Measurements from ENCODE around the gene PGD. TPM values are rescaled to one million over a fixed set of nuclear protein-coding genes. Genes with fewer than 3 reads are reported as not detected.

PGD gene
- total and polyA plus RNA-seq, 2 experiments from 2014 or later, result 174 to 305 TPM

- TF ChIP-seq EZH2phosphoT487 (IDR thresholded peaks at IDR 0.05; ENCODE audit: unreplicated experiment) (no peak), CTCF (conservative IDR thresholded peaks at IDR 0.05; ENCODE audit: low read depth in 2 of 2) (no peak), ZNF331 (CRISPR knock-in tag; IDR thresholded peaks at IDR 0.05; ENCODE audit: low read depth) (no peak), CREB1 (CRISPR knock-in tag; IDR thresholded peaks at IDR 0.05; ENCODE audit: low read depth) (no peak), EZH2 (IDR thresholded peaks at IDR 0.05; ENCODE audit: low read depth, unreplicated experiment) (no peak), ZNF462 (CRISPR knock-in tag; IDR thresholded peaks at IDR 0.05) (no peak), REST (IDR thresholded peaks at IDR 0.05; ENCODE audit: unreplicated experiment) (no peak), JUNB (IDR thresholded peaks at IDR 0.05; ENCODE audit: unreplicated experiment) (no peak), ZNF114 (CRISPR knock-in tag; IDR thresholded peaks at IDR 0.05) (no peak), NANOG (IDR thresholded peaks at IDR 0.05; ENCODE audit: borderline replicate concordance) (no peak), ETS1 (IDR thresholded peaks at IDR 0.05) (no peak), POLR2AphosphoS5 (IDR thresholded peaks at IDR 0.05; ENCODE audit: low read depth) (no peak), STAT1 (IDR thresholded peaks at IDR 0.05; ENCODE audit: unreplicated experiment) (no peak)
- Histone ChIP-seq H3F3A (replicated peaks; ENCODE audit: low read depth) (no peaks in the 10 kb centered on the region), H3K4me1 (ENCODE audit: insufficient read depth) (no peaks in the 10 kb centered on the region), H3K79me2 (replicated peaks; ENCODE audit: insufficient read depth) (no peaks in the 10 kb centered on the region), H3K4me2 (no peak overlapping the region), H3K9me2 (ENCODE audit: insufficient read depth) (no peaks in the 10 kb centered on the region), H3K4me3 (no peak overlapping the region), H4K20me1 (replicated peaks; ENCODE audit: insufficient read depth) (no peaks in the 10 kb centered on the region), H2AFZ (no peak overlapping the region), H3K36me3 (ENCODE audit: insufficient read depth) (peaks cover 25% of the 10 kb centered on the region), H3K27ac (ENCODE audit: low read depth) (no peak overlapping the region), H3K27me3 (ENCODE audit: insufficient read depth) (no peaks in the 10 kb centered on the region)
- H3K36me3 Mint-ChIP-seq (ENCODE audit: low read depth), result peaks cover 50% of the 10 kb centered on the region
- no peak overlapping the region for H3K27ac Mint-ChIP-seq
- DNase-seq (ENCODE audit: low spot score) (no peak), ATAC-seq (no peak)
- no peaks in the 10 kb centered on the region for H3K4me1 Mint-ChIP-seq
- H3K4me3 Mint-ChIP-seq, result no peak overlapping the region
- no peaks in the 10 kb centered on the region; the same call in 2 of the 3 replicates for H3K9me3 Mint-ChIP-seq
- H3K27me3 Mint-ChIP-seq (ENCODE audit: insufficient read depth, low read depth, poor library complexity), result no peaks in the 10 kb centered on the region
These were observed 30.7 kb upstream of the PGD start for GRCh38 chr1:10368194-10368593.

Data from GM23338 (cell line).